Nephron progenitor cell (in vitro differentiated cells): ENCODE results near the gene PEMT.

ENCODE experiments used
- DNase-seq: peaks from one replicate; pipeline ENCODE4 v3.0.0; 2021
- H3K27ac Mint-ChIP-seq: 2 replicates; pipeline ENCODE4 v1.8.0; 2021; ENCODE audit warnings: mild to moderate bottlenecking, moderate library complexity, mixed read lengths
- H3K27me3 Mint-ChIP-seq: 2 replicates; pipeline ENCODE4 v1.8.0; 2021; ENCODE audit warnings: mild to moderate bottlenecking, low read depth, mixed read lengths; ENCODE audit not compliant: poor library complexity
- H3K36me3 Mint-ChIP-seq: 2 replicates; pipeline ENCODE4 v1.8.0; 2021; ENCODE audit warnings: low read depth, mixed read lengths
- H3K4me1 Mint-ChIP-seq: 2 replicates; pipeline ENCODE4 v1.8.0; 2021; ENCODE audit warnings: mixed read lengths
- H3K4me3 Mint-ChIP-seq: 2 replicates; pipeline ENCODE4 v1.8.0; 2021; ENCODE audit warnings: mild to moderate bottlenecking, moderate library complexity, mixed read lengths
- H3K9me3 Mint-ChIP-seq: 2 replicates; pipeline ENCODE4 v1.8.0; 2021; ENCODE audit warnings: mild to moderate bottlenecking, moderate library complexity, mixed read lengths
- CTCF ChIP-seq: fragments of 200-600 bp; sonication (generic); IDR thresholded peaks from 2 replicates; pipeline ENCODE4 v1.5.0; 2021; ENCODE audit warnings: antibody characterized with exemption

The PEMT gene

GRCh38 chr17:17518951-17519350 is 72.6 kb downstream of the PEMT start:
- H3K9me3 Mint-ChIP-seq = no peaks in the 10 kb centered on the region
- H3K4me1 Mint-ChIP-seq = peaks cover 66% of the 10 kb centered on the region
- H3K4me3 Mint-ChIP-seq = no peak overlapping the region
- H3K36me3 Mint-ChIP-seq = no peaks in the 10 kb centered on the region
- no peaks in the 10 kb centered on the region for H3K27me3 Mint-ChIP-seq
- no peak overlapping the region for H3K27ac Mint-ChIP-seq
- no peak for TF ChIP-seq CTCF
- no peak for DNase-seq

- no peak for TF ChIP-seq CTCF
- no peaks in the 10 kb centered on the region for H3K27me3 Mint-ChIP-seq
- H3K36me3 Mint-ChIP-seq = no peaks in the 10 kb centered on the region
- H3K9me3 Mint-ChIP-seq = no peaks in the 10 kb centered on the region
- H3K4me3 Mint-ChIP-seq = no peak overlapping the region
- peak; percentile 26 for DNase-seq
- H3K4me1 Mint-ChIP-seq = peaks cover 61% of the 10 kb centered on the region
- H3K27ac Mint-ChIP-seq = no peak overlapping the region
Measured at GRCh38 chr17:17518014-17518413, 73.5 kb downstream of the PEMT start.

- H3K4me3 Mint-ChIP-seq = no peak overlapping the region
- TF ChIP-seq CTCF = no peak
- H3K4me1 Mint-ChIP-seq = peaks cover 53% of the 10 kb centered on the region
- no peaks in the 10 kb centered on the region for H3K27me3 Mint-ChIP-seq
- no peaks in the 10 kb centered on the region for H3K36me3 Mint-ChIP-seq
- DNase-seq = no peak
- H3K27ac Mint-ChIP-seq = no peak overlapping the region
- H3K9me3 Mint-ChIP-seq = no peaks in the 10 kb centered on the region
Measured at GRCh38 chr17:17516941-17517720, 74.4 kb downstream of the PEMT start.

GRCh38 chr17:17515934-17516930 is 75.3 kb downstream of the PEMT start:
- Mint-ChIP-seq H3K4me3 (peak overlapping the region; percentile 17), H3K9me3 (no peaks in the 10 kb centered on the region), H3K27me3 (no peaks in the 10 kb centered on the region), H3K4me1 (peaks cover 54% of the 10 kb centered on the region), H3K27ac (peak overlapping the region; percentile 82), H3K36me3 (no peaks in the 10 kb centered on the region)
- DNase-seq = no peak
- no peak for TF ChIP-seq CTCF

- H3K27ac Mint-ChIP-seq = peak overlapping the region; percentile 86
- H3K27me3 Mint-ChIP-seq = no peaks in the 10 kb centered on the region
- H3K4me1 Mint-ChIP-seq = peaks cover 54% of the 10 kb centered on the region
- H3K9me3 Mint-ChIP-seq = no peaks in the 10 kb centered on the region
- no peak overlapping the region for H3K4me3 Mint-ChIP-seq
- DNase-seq = no peak
- TF ChIP-seq CTCF = no peak
- H3K36me3 Mint-ChIP-seq = no peaks in the 10 kb centered on the region
Measured at GRCh38 chr17:17514993-17515933, 76.2 kb downstream of the PEMT start.
